ENCODE results near the gene GATA2.

GRCh38 chr3:128498127-128498626 lies 5.2 kb upstream of the GATA2 start:
- TF ChIP-seq TEAD4 (IDR thresholded peaks at IDR 0.05) = no peak
- TF ChIP-seq CEBPB (IDR thresholded peaks at IDR 0.05) = no peak
- TF ChIP-seq, protein P1, sequence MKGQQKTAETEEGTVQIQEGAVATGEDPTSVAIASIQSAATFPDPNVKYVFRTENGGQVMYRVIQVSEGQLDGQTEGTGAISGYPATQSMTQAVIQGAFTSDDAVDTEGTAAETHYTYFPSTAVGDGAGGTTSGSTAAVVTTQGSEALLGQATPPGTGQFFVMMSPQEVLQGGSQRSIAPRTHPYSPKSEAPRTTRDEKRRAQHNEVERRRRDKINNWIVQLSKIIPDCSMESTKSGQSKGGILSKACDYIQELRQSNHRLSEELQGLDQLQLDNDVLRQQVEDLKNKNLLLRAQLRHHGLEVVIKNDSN (IDR thresholded peaks at IDR 0.05) = no peak
- no peak for TF ChIP-seq TCF12 (IDR thresholded peaks at IDR 0.05; ENCODE audit: low read depth)
- TF ChIP-seq FOXM1 (IDR thresholded peaks at IDR 0.05; ENCODE audit: borderline replicate concordance, low read depth) = no peak
- no peak for TF ChIP-seq YY1 (IDR thresholded peaks at IDR 0.05; ENCODE audit: low read depth)
- no peak for TF ChIP-seq RAD21 (IDR thresholded peaks at IDR 0.05; ENCODE audit: low read depth)
- TF ChIP-seq, protein P2, sequence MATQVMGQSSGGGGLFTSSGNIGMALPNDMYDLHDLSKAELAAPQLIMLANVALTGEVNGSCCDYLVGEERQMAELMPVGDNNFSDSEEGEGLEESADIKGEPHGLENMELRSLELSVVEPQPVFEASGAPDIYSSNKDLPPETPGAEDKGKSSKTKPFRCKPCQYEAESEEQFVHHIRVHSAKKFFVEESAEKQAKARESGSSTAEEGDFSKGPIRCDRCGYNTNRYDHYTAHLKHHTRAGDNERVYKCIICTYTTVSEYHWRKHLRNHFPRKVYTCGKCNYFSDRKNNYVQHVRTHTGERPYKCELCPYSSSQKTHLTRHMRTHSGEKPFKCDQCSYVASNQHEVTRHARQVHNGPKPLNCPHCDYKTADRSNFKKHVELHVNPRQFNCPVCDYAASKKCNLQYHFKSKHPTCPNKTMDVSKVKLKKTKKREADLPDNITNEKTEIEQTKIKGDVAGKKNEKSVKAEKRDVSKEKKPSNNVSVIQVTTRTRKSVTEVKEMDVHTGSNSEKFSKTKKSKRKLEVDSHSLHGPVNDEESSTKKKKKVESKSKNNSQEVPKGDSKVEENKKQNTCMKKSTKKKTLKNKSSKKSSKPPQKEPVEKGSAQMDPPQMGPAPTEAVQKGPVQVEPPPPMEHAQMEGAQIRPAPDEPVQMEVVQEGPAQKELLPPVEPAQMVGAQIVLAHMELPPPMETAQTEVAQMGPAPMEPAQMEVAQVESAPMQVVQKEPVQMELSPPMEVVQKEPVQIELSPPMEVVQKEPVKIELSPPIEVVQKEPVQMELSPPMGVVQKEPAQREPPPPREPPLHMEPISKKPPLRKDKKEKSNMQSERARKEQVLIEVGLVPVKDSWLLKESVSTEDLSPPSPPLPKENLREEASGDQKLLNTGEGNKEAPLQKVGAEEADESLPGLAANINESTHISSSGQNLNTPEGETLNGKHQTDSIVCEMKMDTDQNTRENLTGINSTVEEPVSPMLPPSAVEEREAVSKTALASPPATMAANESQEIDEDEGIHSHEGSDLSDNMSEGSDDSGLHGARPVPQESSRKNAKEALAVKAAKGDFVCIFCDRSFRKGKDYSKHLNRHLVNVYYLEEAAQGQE (IDR thresholded peaks at IDR 0.05; ENCODE audit: low read depth) = no peak
- TF ChIP-seq, protein P3, sequence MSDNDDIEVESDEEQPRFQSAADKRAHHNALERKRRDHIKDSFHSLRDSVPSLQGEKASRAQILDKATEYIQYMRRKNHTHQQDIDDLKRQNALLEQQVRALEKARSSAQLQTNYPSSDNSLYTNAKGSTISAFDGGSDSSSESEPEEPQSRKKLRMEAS (IDR thresholded peaks at IDR 0.05) = no peak
